H9 (cell line): ENCODE data around the gene SHBG. TPM values are rescaled to one million over a fixed set of nuclear protein-coding genes. Genes with fewer than 3 reads are reported as not detected.

Experiments used
- DNase-seq: peaks from one replicate; pipeline ENCODE4 v3.0.0-alpha.2; 2017
- H2AFZ ChIP-seq: one replicate; pipeline ENCODE4 v1.6.1; 2013; ENCODE audit warnings: mild to moderate bottlenecking, low read length, control low read depth, moderate library complexity
- H2AK5ac ChIP-seq: 2 replicates; pipeline ENCODE4 v1.6.1; 2013; ENCODE audit warnings: low read length, control low read depth, mixed read lengths; ENCODE audit not compliant: insufficient read length
- H2BK120ac ChIP-seq: one replicate; pipeline ENCODE4 v1.6.1; 2013; ENCODE audit warnings: low read depth, mild to moderate bottlenecking, low read length, control low read depth, inconsistent platforms; ENCODE audit not compliant: poor library complexity, severe bottlenecking
- H2BK12ac ChIP-seq: 2 replicates; pipeline ENCODE4 v1.6.1; 2013; ENCODE audit warnings: low read length, control low read depth, mixed read lengths, low read depth; ENCODE audit not compliant: insufficient read length
- H2BK15ac ChIP-seq: 2 replicates; pipeline ENCODE4 v1.6.1; 2013; ENCODE audit warnings: low read depth, low read length, control low read depth
- H2BK20ac ChIP-seq: one replicate; pipeline ENCODE4 v1.6.1; 2013; ENCODE audit warnings: low read depth, mild to moderate bottlenecking, low read length, control low read depth, inconsistent platforms; ENCODE audit not compliant: poor library complexity, severe bottlenecking
- H2BK5ac ChIP-seq: 2 replicates; pipeline ENCODE4 v1.6.1; 2013; ENCODE audit warnings: low read length, control low read depth, mixed read lengths; ENCODE audit not compliant: insufficient read length
- H3K14ac ChIP-seq: 2 replicates; pipeline ENCODE4 v1.6.1; 2013; ENCODE audit warnings: low read length, control low read depth; ENCODE audit not compliant: insufficient read depth
- H3K18ac ChIP-seq: 2 replicates; pipeline ENCODE4 v1.6.1; 2013; ENCODE audit warnings: low read depth, mild to moderate bottlenecking, mixed read lengths, low read length, control low read depth; ENCODE audit not compliant: insufficient read length
- H3K23ac ChIP-seq: 2 replicates; pipeline ENCODE4 v1.6.1; 2013; ENCODE audit warnings: low read length, control low read depth, mixed read lengths, low read depth; ENCODE audit not compliant: insufficient read length
- H3K23me2 ChIP-seq: 2 replicates; pipeline ENCODE4 v1.6.1; 2013; ENCODE audit warnings: low read depth, mild to moderate bottlenecking, mixed read lengths, low read length, control low read depth; ENCODE audit not compliant: insufficient read length, poor library complexity, severe bottlenecking
- H3K27ac ChIP-seq: 2 replicates; pipeline ENCODE4 v1.5.1; 2013; ENCODE audit warnings: low read length, control low read depth, mixed read lengths, low read depth; ENCODE audit not compliant: insufficient read length
- H3K27me3 ChIP-seq: 2 replicates; pipeline ENCODE4 v1.6.1; 2013; ENCODE audit warnings: low read length, control low read depth, inconsistent platforms; ENCODE audit not compliant: insufficient read depth
- H3K4ac ChIP-seq: 2 replicates; pipeline ENCODE4 v1.6.1; 2013; ENCODE audit warnings: low read depth, mild to moderate bottlenecking, control low read depth, inconsistent platforms, low read length, moderate library complexity
- H3K4me1 ChIP-seq: 2 replicates; pipeline ENCODE4 v1.6.1; 2013; ENCODE audit warnings: low read length, control low read depth, inconsistent platforms; ENCODE audit not compliant: insufficient read depth
- H3K4me2 ChIP-seq: 2 replicates; pipeline ENCODE4 v1.6.1; 2013; ENCODE audit warnings: low read length, control low read depth, mixed read lengths; ENCODE audit not compliant: insufficient read length, insufficient read depth
- H3K56ac ChIP-seq: 2 replicates; pipeline ENCODE4 v1.6.1; 2013; ENCODE audit warnings: low read depth, mild to moderate bottlenecking, mixed read lengths, low read length, control low read depth; ENCODE audit not compliant: insufficient read length
- H3K79me1 ChIP-seq: 2 replicates; pipeline ENCODE4 v1.6.1; 2013; ENCODE audit warnings: low read depth, mild to moderate bottlenecking, moderate library complexity, low read length, control low read depth, inconsistent platforms; ENCODE audit not compliant: insufficient read depth, poor library complexity, severe bottlenecking
- H3K79me2 ChIP-seq: 2 replicates; pipeline ENCODE4 v1.6.1; 2013; ENCODE audit warnings: low read length, control low read depth, inconsistent platforms; ENCODE audit not compliant: insufficient read depth
- H3K9ac ChIP-seq: 2 replicates; pipeline ENCODE4 v1.6.1; 2013; ENCODE audit warnings: low read length, control low read depth, mixed read lengths; ENCODE audit not compliant: insufficient read length; ENCODE audit errors: extremely low read depth
- H3K9me3 ChIP-seq: one replicate; pipeline ENCODE4 v1.6.1; 2013; ENCODE audit warnings: low read depth, low read length, inconsistent platforms; ENCODE audit not compliant: control insufficient read depth
- H3T11ph ChIP-seq: one replicate; pipeline ENCODE4 v1.6.1; 2013; ENCODE audit warnings: mild to moderate bottlenecking, low read length, control low read depth, inconsistent platforms
- H4K20me1 ChIP-seq: one replicate; pipeline ENCODE4 v1.6.1; 2013; ENCODE audit not compliant: control insufficient read depth, insufficient read length, insufficient read depth
- H4K5ac ChIP-seq: 2 replicates; pipeline ENCODE4 v1.6.1; 2013; ENCODE audit warnings: low read depth, mild to moderate bottlenecking, mixed read lengths, low read length, control low read depth; ENCODE audit not compliant: insufficient read length
- H4K8ac ChIP-seq: replicated peaks from 2 replicates; pipeline ENCODE4 v1.6.1; 2013; ENCODE audit warnings: low read length, control low read depth, mixed read lengths, low read depth; ENCODE audit not compliant: insufficient read length
- H4K91ac ChIP-seq: 2 replicates; pipeline ENCODE4 v1.6.1; 2013; ENCODE audit warnings: low read depth, mild to moderate bottlenecking, moderate library complexity, mixed read lengths, low read length, control low read depth; ENCODE audit not compliant: insufficient read length
- H3K27ac Mint-ChIP-seq, 3 experiments: 2 replicates in 2 of 3; 3 replicates in 1 of 3; pipeline ENCODE4 v1.8.0; 2020 to 2021; ENCODE audit warnings: mixed read lengths in 3 of 3, mild to moderate bottlenecking in 1 of 3, moderate library complexity in 1 of 3
- H3K27me3 Mint-ChIP-seq: 2 replicates; pipeline ENCODE4 v1.8.0; 2021; ENCODE audit warnings: low read depth, mild to moderate bottlenecking, moderate library complexity, mixed read lengths
- H3K36me3 Mint-ChIP-seq, 3 experiments: 2 replicates in 2 of 3; 3 replicates in 1 of 3; pipeline ENCODE4 v1.8.0; 2020 to 2021; ENCODE audit warnings: low read depth in 3 of 3, mixed read lengths in 3 of 3; ENCODE audit not compliant: insufficient read depth in 1 of 3
- H3K4me1 Mint-ChIP-seq, 2 experiments: 2 replicates each; pipeline ENCODE4 v1.8.0; 2020; ENCODE audit warnings: mixed read lengths in 2 of 2
- H3K4me3 Mint-ChIP-seq, 2 experiments: 2 replicates in 1 of 2; 3 replicates in 1 of 2; pipeline ENCODE4 v1.8.0; 2020 to 2021; ENCODE audit warnings: mild to moderate bottlenecking in 2 of 2, mixed read lengths in 2 of 2, moderate library complexity in 1 of 2
- H3K9me3 Mint-ChIP-seq, 2 experiments: 2 replicates in 1 of 2; 3 replicates in 1 of 2; pipeline ENCODE4 v1.8.0; 2020; ENCODE audit warnings: mild to moderate bottlenecking in 2 of 2, mixed read lengths in 2 of 2, moderate library complexity in 1 of 2
- WGBS: extraction: QIAGEN DNeasy Blood & Tissue Kit; methylation state at CpG from one replicate; pipeline ENCODE4 v1.1.7; 2013; ENCODE audit warnings: missing lambda C conversion rate, low lambda C conversion rate, mixed read lengths; ENCODE audit not compliant: insufficient read length; ENCODE audit errors: extremely low coverage; 5-methylcytosine and 5-hydroxymethylcytosine counted together
- total RNA-seq: library from RNA; stranded (reverse); gene quantifications from 2 replicates; pipeline ENCODE4 v1.2.1, GENCODE V29; 2021
- TF ChIP-seq, protein P1 (sequence below): fragments of 200-600 bp; sonication (generic); conservative IDR thresholded peaks from 3 replicates; pipeline ENCODE4 v1.8.0; 2021; ENCODE audit warnings: antibody characterized with exemption, mild to moderate bottlenecking

Gene SHBG
- total RNA-seq, 1 experiment from 2014 or later: 1.6 TPM

GRCh38 chr17:7613769-7614424 lies 16.0 kb upstream of the SHBG start:
- no peaks in the 10 kb centered on the region for H4K20me1 ChIP-seq

More at GRCh38 chr17:7613769-7614424, 16.0 kb upstream of the SHBG start:
- peak overlapping the region; percentile 1 to 57 (median 42); a peak in 4 of 7 replicates for H3K27ac Mint-ChIP-seq
- H3K4me1 Mint-ChIP-seq: peaks cover 22 to 23% of the 10 kb centered on the region in 2 experiments
- Histone ChIP-seq H3K4me1 (peaks cover 5% of the 10 kb centered on the region), H2AK5ac (no peak overlapping the region), H3K79me2 (peaks cover 9% of the 10 kb centered on the region; the same call in 1 of the 2 replicates), H4K8ac (no peak overlapping the region), H3K56ac (no peak overlapping the region), H4K5ac (no peak overlapping the region), H2BK15ac (no peak overlapping the region), H3K27ac (no peak overlapping the region), H3K23me2 (peaks cover 7% of the 10 kb centered on the region), H2BK120ac (no peak overlapping the region), H3K4me2 (peak overlapping the region; percentile 83), H3T11ph (no peak overlapping the region), H3K23ac (no peak overlapping the region), H3K27me3 (no peaks in the 10 kb centered on the region), H3K14ac (no peak overlapping the region), H4K91ac (no peak overlapping the region), H3K9me3 (no peaks in the 10 kb centered on the region), H3K79me1 (no peaks in the 10 kb centered on the region), H2BK20ac (no peak overlapping the region), H3K4ac (no peak overlapping the region), H3K18ac (no peak overlapping the region), H2AFZ (no peak overlapping the region), H3K9ac (peak overlapping the region; percentile 28), H2BK5ac (no peak overlapping the region), H2BK12ac (no peak overlapping the region)
- peaks cover 6 to 20% (median 14%) of the 10 kb centered on the region in 3 experiments; a peak in 6 of 7 replicates for H3K36me3 Mint-ChIP-seq
- H3K4me3 Mint-ChIP-seq: peak overlapping the region; percentile 89
- WGBS: no CpG with 5 or more reads among the region's 20 CpGs
- TF ChIP-seq, protein P1, sequence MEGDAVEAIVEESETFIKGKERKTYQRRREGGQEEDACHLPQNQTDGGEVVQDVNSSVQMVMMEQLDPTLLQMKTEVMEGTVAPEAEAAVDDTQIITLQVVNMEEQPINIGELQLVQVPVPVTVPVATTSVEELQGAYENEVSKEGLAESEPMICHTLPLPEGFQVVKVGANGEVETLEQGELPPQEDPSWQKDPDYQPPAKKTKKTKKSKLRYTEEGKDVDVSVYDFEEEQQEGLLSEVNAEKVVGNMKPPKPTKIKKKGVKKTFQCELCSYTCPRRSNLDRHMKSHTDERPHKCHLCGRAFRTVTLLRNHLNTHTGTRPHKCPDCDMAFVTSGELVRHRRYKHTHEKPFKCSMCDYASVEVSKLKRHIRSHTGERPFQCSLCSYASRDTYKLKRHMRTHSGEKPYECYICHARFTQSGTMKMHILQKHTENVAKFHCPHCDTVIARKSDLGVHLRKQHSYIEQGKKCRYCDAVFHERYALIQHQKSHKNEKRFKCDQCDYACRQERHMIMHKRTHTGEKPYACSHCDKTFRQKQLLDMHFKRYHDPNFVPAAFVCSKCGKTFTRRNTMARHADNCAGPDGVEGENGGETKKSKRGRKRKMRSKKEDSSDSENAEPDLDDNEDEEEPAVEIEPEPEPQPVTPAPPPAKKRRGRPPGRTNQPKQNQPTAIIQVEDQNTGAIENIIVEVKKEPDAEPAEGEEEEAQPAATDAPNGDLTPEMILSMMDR: 0 out of 3 replicates have a peak, but pooled peaks have one; percentile 6
- H3K9me3 Mint-ChIP-seq: no peaks in the 10 kb centered on the region
- no peak for DNase-seq
- no peaks in the 10 kb centered on the region for H3K27me3 Mint-ChIP-seq
